Endothelial cell of umbilical vein (primary cell): ENCODE results near the gene CACNA2D1. TPM values are rescaled to one million over a fixed set of nuclear protein-coding genes. Genes with fewer than 3 reads are reported as not detected.

Experiments
- BruUV-seq: library from RNA; stranded (reverse); fragments of 400-500 nt; replicated peaks from 2 replicates; lab custom pipeline; 2021; lab: Mats Ljungman, UMichigan
- CTCF ChIA-PET: fragments of 300-600, 350-600 bp; sonication (Branson Sonifier 250); formaldehyde crosslinking; loops from one replicate; lab custom pipeline; 2021; ENCODE audit warnings: antibody characterized with exemption, inconsistent platforms; lab: Charles Lee
- POLR2A ChIA-PET: fragments of 300-600, 350-600 bp; sonication (Branson Sonifier 250); formaldehyde crosslinking; loops from one replicate; lab custom pipeline; 2021; ENCODE audit warnings: antibody characterized with exemption, inconsistent platforms; lab: Charles Lee
- DNase-seq: peaks from one replicate; pipeline ENCODE4 v3.0.0-alpha.2; 2011; ENCODE audit warnings: low read depth, low spot score
- FAIRE-seq: peaks from 2 replicates; lab custom pipeline; 2011; peaks lifted over from hg19 to GRCh38; lab: Jason Lieb, UNC
- H2AFZ ChIP-seq: 2 replicates; pipeline ENCODE4 v1.6.0; 2012; ENCODE audit warnings: low read depth, low read length, control low read depth, inconsistent platforms
- H3K27ac ChIP-seq: 2 replicates; pipeline ENCODE4 v1.5.1; 2011; ENCODE audit warnings: low read depth, mild to moderate bottlenecking, control low read depth, low read length, moderate library complexity; ENCODE audit not compliant: insufficient read depth
- H3K27me3 ChIP-seq, 2 experiments: 2 replicates each; pipeline versions ENCODE4 v1.6.0 to v1.6.1; 2011; ENCODE audit warnings: low read length in 2 of 2, mixed read lengths in 1 of 2; ENCODE audit not compliant: control insufficient read depth in 2 of 2, insufficient read depth in 2 of 2
- H3K36me3 ChIP-seq, 2 experiments: 2 replicates in 1 of 2; 3 replicates in 1 of 2; pipeline ENCODE4 v1.5.1; 2011; ENCODE audit warnings: low read length in 2 of 2, mild to moderate bottlenecking in 1 of 2, moderate library complexity in 1 of 2; ENCODE audit not compliant: control insufficient read depth in 2 of 2, insufficient read depth in 2 of 2; ENCODE audit errors: extremely low read depth in 1 of 2
- H3K4me1 ChIP-seq: 3 replicates; pipeline ENCODE4 v1.5.1; 2011; ENCODE audit warnings: mild to moderate bottlenecking, low read length; ENCODE audit not compliant: control insufficient read depth, insufficient read depth; ENCODE audit errors: extremely low read depth
- H3K4me2 ChIP-seq: 2 replicates; pipeline ENCODE4 v1.6.1; 2011; ENCODE audit warnings: low read length, control low read depth, mixed read lengths; ENCODE audit not compliant: insufficient read depth
- H3K4me3 ChIP-seq, 3 experiments: fragments of 200-600 bp in 1 of 3; sonication (generic), shearing (Covaris generic) in 1 of 3; replicated peaks in 1 of 3; 2 replicates each; pipeline ENCODE4 v1.5.1; 2011 to 2016; ENCODE audit warnings: control low read depth in 3 of 3, low read length in 3 of 3, mild to moderate bottlenecking in 2 of 3, inconsistent platforms in 1 of 3, low read depth in 1 of 3, moderate library complexity in 1 of 3; ENCODE audit not compliant: insufficient read depth in 1 of 3
- H3K79me2 ChIP-seq: 2 replicates; pipeline ENCODE4 v1.6.0; 2012; ENCODE audit warnings: low read length, inconsistent platforms; ENCODE audit not compliant: control insufficient read depth, insufficient read depth
- H3K9ac ChIP-seq: replicated peaks from 2 replicates; pipeline ENCODE3; 2011; ENCODE audit warnings: low read length, control low read depth; ENCODE audit not compliant: insufficient read depth; ENCODE audit errors: extremely low read depth
- H3K9me1 ChIP-seq: replicated peaks from 3 replicates; pipeline ENCODE4 v1.6.0; 2011; ENCODE audit warnings: mild to moderate bottlenecking, low read length; ENCODE audit not compliant: control insufficient read depth, insufficient read depth; ENCODE audit errors: extremely low read depth
- H3K9me3 ChIP-seq: replicated peaks from 2 replicates; pipeline ENCODE4 v1.5.1; 2012; ENCODE audit warnings: low read length, inconsistent platforms; ENCODE audit not compliant: control insufficient read depth, insufficient read depth
- H4K20me1 ChIP-seq: replicated peaks from 2 replicates; pipeline ENCODE3; 2011; ENCODE audit warnings: mild to moderate bottlenecking, low read length; ENCODE audit not compliant: control insufficient read depth, insufficient read depth; ENCODE audit errors: extremely low read depth
- EZH2 ChIP-seq: IDR thresholded peaks from 2 replicates; pipeline ENCODE4 v1.6.1; 2012; ENCODE audit warnings: borderline replicate concordance, low read depth, mild to moderate bottlenecking, moderate library complexity, low read length, inconsistent platforms; ENCODE audit not compliant: severe bottlenecking
- FOS ChIP-seq: IDR thresholded peaks from 2 replicates; pipeline ENCODE4 v1.6.1; 2011; ENCODE audit warnings: mild to moderate bottlenecking, low read length, moderate library complexity, borderline replicate concordance; ENCODE audit not compliant: insufficient read depth
- GATA2 ChIP-seq: IDR thresholded peaks from 2 replicates; pipeline ENCODE4 v1.7.0; 2011; ENCODE audit warnings: low read depth, mild to moderate bottlenecking, moderate library complexity, mixed read lengths, low read length; ENCODE audit not compliant: insufficient read length, insufficient read depth
- JUN ChIP-seq: IDR thresholded peaks from 2 replicates; pipeline ENCODE4 v1.6.1; 2011; ENCODE audit warnings: borderline replicate concordance, low read depth; ENCODE audit not compliant: insufficient read length, insufficient read depth
- MYC ChIP-seq: IDR thresholded peaks from one replicate; pipeline ENCODE4 v1.6.1; 2011; ENCODE audit warnings: mild to moderate bottlenecking, low read depth, low read length
- POLR2A ChIP-seq: IDR thresholded peaks from 2 replicates; pipeline ENCODE4 v1.6.1; 2012; ENCODE audit warnings: low read depth, mild to moderate bottlenecking, control low read depth, low read length
- POLR2AphosphoS5 ChIP-seq: IDR thresholded peaks from 2 replicates; pipeline ENCODE4 v1.6.1; 2012; ENCODE audit warnings: low read depth, mild to moderate bottlenecking, control low read depth, low read length, moderate library complexity; ENCODE audit not compliant: insufficient read depth
- dilution Hi-C: fragments of 300-500 bp; cut with MboI; formaldehyde crosslinking; loops from one replicate; pipeline ENCODE4 v1.15.0; 2019; ENCODE audit warnings: low sequenced_read_pairs; ENCODE audit not compliant: extremely low pct_ligation_motif_present
- intact Hi-C: fragments of 100-400 bp; cut with micrococcal nuclease; formaldehyde crosslinking; loops from one replicate; pipeline ENCODE4 v1.10.0; 2022
- polyA plus RNA-seq, 4 experiments: library from polyadenylated mRNA; depleted of rRNA in 3 of 4; stranded (reverse) in 3 of 4; unstranded in 1 of 4; fragments of >200 nt; gene quantifications; 2 replicates each; pipeline versions ENCODE4 v1.2.1 to v1.2.3, GENCODE V29; 2011 to 2012; ENCODE audit warnings: missing spikeins in 1 of 4
- total RNA-seq: library from RNA; stranded (reverse); gene quantifications from 2 replicates; pipeline ENCODE4 v1.2.3, GENCODE V29; 2021
- TF ChIP-seq, protein P1 (sequence below): IDR thresholded peaks from 2 replicates; pipeline ENCODE4 v1.6.1; 2011; ENCODE audit not compliant: insufficient read depth, insufficient read length
- TF ChIP-seq, protein P2 (sequence below), 2 donors: IDR thresholded peaks; 1 replicate in 1 of 2; 2 replicates in 1 of 2; pipeline ENCODE4 v1.5.1; 2011; ENCODE audit warnings: low read length in 2 of 2, mild to moderate bottlenecking in 2 of 2, moderate library complexity in 2 of 2, control low read depth in 1 of 2, inconsistent platforms in 1 of 2, low read depth in 1 of 2; ENCODE audit not compliant: insufficient read depth in 1 of 2; ENCODE audit errors: extremely low read depth in 1 of 2

CACNA2D1 gene
- total and polyA plus RNA-seq, 2 donors (not counting 3 experiments of a cell fraction or from before 2014, with no cell fraction given) = 4.1 to 38.6 TPM

DNA sequence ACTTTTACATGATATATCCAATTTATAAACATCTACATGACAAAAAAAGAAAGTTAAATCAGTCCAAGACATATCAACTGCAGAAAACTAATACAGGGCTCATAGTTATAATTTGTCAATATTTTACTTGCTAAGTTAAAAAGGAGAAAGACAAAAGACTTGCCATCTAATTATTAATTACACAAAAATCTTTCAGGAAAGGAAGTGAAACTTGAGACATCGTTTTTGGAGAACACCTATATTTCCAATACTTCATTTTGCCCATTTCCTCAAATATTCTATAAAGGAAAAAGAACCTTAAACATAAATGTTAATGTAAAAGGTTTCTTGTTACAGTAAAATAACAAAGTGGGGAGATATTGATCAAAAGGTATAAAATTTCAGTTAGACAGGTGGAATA lies 148.7 kb downstream of the CACNA2D1 start:
- TF ChIP-seq POLR2A = no peak
- TF ChIP-seq POLR2AphosphoS5 = no peak
- TF ChIP-seq JUN = no peak
- no peak for TF ChIP-seq FOS
- TF ChIP-seq, protein P1, sequence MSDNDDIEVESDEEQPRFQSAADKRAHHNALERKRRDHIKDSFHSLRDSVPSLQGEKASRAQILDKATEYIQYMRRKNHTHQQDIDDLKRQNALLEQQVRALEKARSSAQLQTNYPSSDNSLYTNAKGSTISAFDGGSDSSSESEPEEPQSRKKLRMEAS = no peak
- TF ChIP-seq GATA2 = no peak
- TF ChIP-seq, protein P2, sequence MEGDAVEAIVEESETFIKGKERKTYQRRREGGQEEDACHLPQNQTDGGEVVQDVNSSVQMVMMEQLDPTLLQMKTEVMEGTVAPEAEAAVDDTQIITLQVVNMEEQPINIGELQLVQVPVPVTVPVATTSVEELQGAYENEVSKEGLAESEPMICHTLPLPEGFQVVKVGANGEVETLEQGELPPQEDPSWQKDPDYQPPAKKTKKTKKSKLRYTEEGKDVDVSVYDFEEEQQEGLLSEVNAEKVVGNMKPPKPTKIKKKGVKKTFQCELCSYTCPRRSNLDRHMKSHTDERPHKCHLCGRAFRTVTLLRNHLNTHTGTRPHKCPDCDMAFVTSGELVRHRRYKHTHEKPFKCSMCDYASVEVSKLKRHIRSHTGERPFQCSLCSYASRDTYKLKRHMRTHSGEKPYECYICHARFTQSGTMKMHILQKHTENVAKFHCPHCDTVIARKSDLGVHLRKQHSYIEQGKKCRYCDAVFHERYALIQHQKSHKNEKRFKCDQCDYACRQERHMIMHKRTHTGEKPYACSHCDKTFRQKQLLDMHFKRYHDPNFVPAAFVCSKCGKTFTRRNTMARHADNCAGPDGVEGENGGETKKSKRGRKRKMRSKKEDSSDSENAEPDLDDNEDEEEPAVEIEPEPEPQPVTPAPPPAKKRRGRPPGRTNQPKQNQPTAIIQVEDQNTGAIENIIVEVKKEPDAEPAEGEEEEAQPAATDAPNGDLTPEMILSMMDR (IDR thresholded peaks at IDR 0.05; ENCODE audit: extremely low read depth in 1 of 2, insufficient read depth in 1 of 2, low read depth in 1 of 2, low read length in 2 of 2) = no peak
- TF ChIP-seq MYC = no peak
- no peak for TF ChIP-seq EZH2

More for the DNA sequence above, 148.7 kb downstream of the CACNA2D1 start:
- peaks cover 29% of the 10 kb centered on the region for H3K4me1 ChIP-seq
- no peaks in the 10 kb centered on the region for H4K20me1 ChIP-seq
- no peaks in the 10 kb centered on the region for H3K9me1 ChIP-seq
- ChIA-PET CTCF (interaction anchor here (0.9 kb wide), 1 partner anchor 147 kb away, joined by 3 read pairs; no protein-coding TSS in a partner anchor), POLR2A (no interaction called here)
- no peaks in the 10 kb centered on the region for H3K27me3 ChIP-seq
- H3K9ac ChIP-seq = no peak overlapping the region
- BruUV-seq = no TSS peak
- no peaks in the 10 kb centered on the region for H3K36me3 ChIP-seq
- no peak overlapping the region for H3K4me3 ChIP-seq
- dilution Hi-C loops (no loop called here), intact Hi-C loops (loop anchor here (5.0 to 10.0 kb wide), 2 partner anchors 190 to 302 kb away; no protein-coding TSS in a partner anchor)
- no peak overlapping the region for H3K4me2 ChIP-seq
- H3K27ac ChIP-seq = no peak overlapping the region
- H3K9me3 ChIP-seq = no peaks in the 10 kb centered on the region
- FAIRE-seq (no peak), DNase-seq (no peak)
- H3K79me2 ChIP-seq = no peaks in the 10 kb centered on the region
- no peak overlapping the region for H2AFZ ChIP-seq
